Measurements from ENCODE around the gene EIF2D. TPM values are rescaled to one million over a fixed set of nuclear protein-coding genes. Genes with fewer than 3 reads are reported as not detected.

Gene EIF2D
- total RNA-seq, 2 donors from 2014 or later = 43.6 to 45.4 TPM

- no peak for ATAC-seq
- H3K9me3 ChIP-seq (ENCODE audit: control insufficient read depth, low read length, poor library complexity, severe bottlenecking) = no peaks in the 10 kb centered on the region
- no peak for DNase-seq
- no peaks in the 10 kb centered on the region for H3K27me3 Mint-ChIP-seq
- peak overlapping the region; percentile 86 for H3K4me3 Mint-ChIP-seq
- H3K36me3 Mint-ChIP-seq (ENCODE audit: low read depth) = peaks cover 12% of the 10 kb centered on the region
- peak overlapping the region; percentile 100 for H3K27ac Mint-ChIP-seq
- peaks cover 81% of the 10 kb centered on the region for H3K4me1 Mint-ChIP-seq
Observed at GRCh38 chr1:206565995-206566394, 46.3 kb downstream of the EIF2D start.

- H3K9me3 ChIP-seq (ENCODE audit: control insufficient read depth, low read length, poor library complexity, severe bottlenecking) = no peaks in the 10 kb centered on the region
- Mint-ChIP-seq H3K4me1 (peaks cover 76% of the 10 kb centered on the region), H3K27ac (peak overlapping the region; percentile 100), H3K4me3 (peak overlapping the region; percentile 86), H3K27me3 (no peaks in the 10 kb centered on the region), H3K36me3 (ENCODE audit: low read depth) (peaks cover 12% of the 10 kb centered on the region)
- DNase-seq (no peak), ATAC-seq (peak; percentile 17)
Observed at GRCh38 chr1:206563367-206564207, 48.7 kb downstream of the EIF2D start.

- H3K4me3 Mint-ChIP-seq = peak overlapping the region; percentile 95
- DNase-seq (no peak), ATAC-seq (no peak)
- peak overlapping the region; percentile 100 for H3K27ac Mint-ChIP-seq
- H3K9me3 ChIP-seq (ENCODE audit: control insufficient read depth, low read length, poor library complexity, severe bottlenecking) = no peaks in the 10 kb centered on the region
- H3K36me3 Mint-ChIP-seq (ENCODE audit: low read depth) = peaks cover 4% of the 10 kb centered on the region
- H3K4me1 Mint-ChIP-seq = peaks cover 63% of the 10 kb centered on the region
- no peaks in the 10 kb centered on the region for H3K27me3 Mint-ChIP-seq
Observed at GRCh38 chr1:206560007-206560716, 52.1 kb downstream of the EIF2D start.

- DNase-seq (no peak), ATAC-seq (no peak)
- no peaks in the 10 kb centered on the region for H3K9me3 ChIP-seq (ENCODE audit: control insufficient read depth, low read length, poor library complexity, severe bottlenecking)
- Mint-ChIP-seq H3K27ac (peak overlapping the region; percentile 100), H3K4me1 (peaks cover 63% of the 10 kb centered on the region), H3K36me3 (ENCODE audit: low read depth) (peaks cover 2% of the 10 kb centered on the region), H3K4me3 (peak overlapping the region; percentile 95), H3K27me3 (no peaks in the 10 kb centered on the region)
Observed at GRCh38 chr1:206559672-206559995, 52.6 kb downstream of the EIF2D start.

GRCh38 chr1:206558794-206559671 is 53.2 kb downstream of the EIF2D start:
- ATAC-seq (no peak), DNase-seq (no peak)
- H3K36me3 Mint-ChIP-seq (ENCODE audit: low read depth) = no peaks in the 10 kb centered on the region
- H3K27me3 Mint-ChIP-seq = no peaks in the 10 kb centered on the region
- peak overlapping the region; percentile 95 for H3K4me3 Mint-ChIP-seq
- no peaks in the 10 kb centered on the region for H3K9me3 ChIP-seq (ENCODE audit: control insufficient read depth, low read length, poor library complexity, severe bottlenecking)
- peaks cover 62% of the 10 kb centered on the region for H3K4me1 Mint-ChIP-seq
- H3K27ac Mint-ChIP-seq = peak overlapping the region; percentile 100

DNA sequence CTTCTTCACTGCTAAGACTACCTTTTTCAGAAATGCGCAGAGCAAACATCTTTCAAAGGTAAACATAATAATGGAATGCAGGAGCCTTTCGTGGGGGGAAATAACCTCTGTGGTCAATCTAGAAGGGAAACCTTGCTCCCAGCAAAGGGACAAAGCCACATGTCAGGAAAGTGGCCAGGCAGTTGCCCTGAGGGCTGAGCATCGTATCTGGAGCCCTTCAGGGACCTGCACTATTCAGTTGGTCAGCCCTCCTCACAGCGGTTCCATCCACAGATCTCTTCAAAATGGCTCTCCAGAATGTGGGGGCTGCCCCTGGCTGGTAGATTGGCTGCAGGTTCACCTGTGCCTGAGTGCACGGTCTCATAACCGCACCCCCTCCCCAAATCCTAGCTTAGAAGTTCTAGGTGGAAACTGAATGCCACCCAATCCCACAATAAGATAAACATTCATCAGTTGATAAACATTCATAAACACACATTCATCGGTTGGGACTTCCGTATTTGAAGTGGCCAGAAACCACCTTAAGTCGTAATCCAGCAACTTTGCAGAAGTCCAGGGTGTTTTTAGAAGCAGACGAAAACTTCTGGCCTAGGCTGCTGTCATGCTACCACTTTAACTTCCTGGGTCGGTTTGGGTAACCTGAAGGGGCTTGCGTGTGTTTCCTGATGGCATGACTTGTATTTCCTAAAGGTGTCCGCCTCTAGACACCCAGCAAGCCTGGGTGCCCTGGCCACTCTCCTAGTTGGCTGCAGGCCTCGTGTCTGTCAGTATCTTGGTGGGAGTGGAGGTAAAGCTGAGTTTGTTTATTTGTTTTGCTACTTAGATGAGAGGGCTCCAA is 54.4 kb downstream of the EIF2D start:
- H3K27me3 Mint-ChIP-seq = no peaks in the 10 kb centered on the region
- peak overlapping the region; percentile 95 for H3K4me3 Mint-ChIP-seq
- peak overlapping the region; percentile 100 for H3K27ac Mint-ChIP-seq
- peak in 1 of 3 donors; percentile 31 for DNase-seq
- no peaks in the 10 kb centered on the region for H3K9me3 ChIP-seq (ENCODE audit: control insufficient read depth, low read length, poor library complexity, severe bottlenecking)
- H3K36me3 Mint-ChIP-seq (ENCODE audit: low read depth) = no peaks in the 10 kb centered on the region
- peak; percentile 10 for ATAC-seq
- H3K4me1 Mint-ChIP-seq = peaks cover 63% of the 10 kb centered on the region

DNA sequence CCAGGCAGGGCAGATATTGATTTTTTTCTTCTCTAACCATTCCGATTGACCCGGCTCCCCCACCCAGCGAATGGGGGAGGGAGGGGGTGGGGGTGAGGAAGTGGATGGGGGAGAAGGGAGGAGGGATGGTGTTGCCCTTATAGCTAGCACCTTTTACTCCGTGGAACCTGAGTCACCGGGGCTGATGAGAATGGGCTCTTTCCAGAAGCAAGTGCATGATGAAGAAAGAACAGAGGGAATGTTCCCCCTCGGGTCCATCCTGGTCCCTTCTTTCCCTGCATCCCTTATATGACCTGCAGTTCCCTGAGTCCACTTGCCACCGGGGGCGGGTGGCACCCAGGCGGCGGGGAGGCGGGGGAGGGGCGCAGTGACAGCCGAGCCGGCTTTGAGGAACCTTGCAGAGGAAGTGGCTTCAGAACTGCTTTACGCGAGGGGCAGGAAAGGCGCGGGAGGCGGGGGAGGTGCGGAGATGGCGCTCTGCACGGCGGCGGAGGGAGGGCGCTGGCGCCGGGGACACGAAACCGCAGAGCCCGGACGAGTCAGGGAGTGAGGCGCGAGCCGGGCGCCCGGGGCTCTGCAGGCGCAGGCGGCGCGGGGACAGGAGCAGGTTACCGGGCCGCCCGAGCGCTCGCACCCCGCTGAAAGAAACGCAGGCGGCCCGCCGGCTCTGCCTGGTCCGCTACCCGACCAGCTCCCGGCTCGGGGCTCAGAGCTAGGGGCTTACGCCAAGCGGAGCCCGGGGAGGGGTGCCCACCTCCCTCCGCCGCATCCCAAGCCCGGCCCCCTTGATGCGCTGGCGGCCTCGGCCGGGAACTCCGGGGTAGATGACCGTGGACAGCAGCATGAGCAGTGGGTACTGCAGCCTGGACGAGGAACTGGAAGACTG is 55.3 kb downstream of the EIF2D start:
- H3K9me3 ChIP-seq (ENCODE audit: control insufficient read depth, low read length, poor library complexity, severe bottlenecking) = no peaks in the 10 kb centered on the region
- no peaks in the 10 kb centered on the region for H3K27me3 Mint-ChIP-seq
- H3K4me1 Mint-ChIP-seq = peaks cover 62% of the 10 kb centered on the region
- peak overlapping the region; percentile 95 for H3K4me3 Mint-ChIP-seq
- H3K36me3 Mint-ChIP-seq (ENCODE audit: low read depth) = no peaks in the 10 kb centered on the region
- peak overlapping the region; percentile 100 for H3K27ac Mint-ChIP-seq
- DNase-seq (peak; percentile 78 to 80 (median 79)), ATAC-seq (peak; percentile 74)

DNA sequence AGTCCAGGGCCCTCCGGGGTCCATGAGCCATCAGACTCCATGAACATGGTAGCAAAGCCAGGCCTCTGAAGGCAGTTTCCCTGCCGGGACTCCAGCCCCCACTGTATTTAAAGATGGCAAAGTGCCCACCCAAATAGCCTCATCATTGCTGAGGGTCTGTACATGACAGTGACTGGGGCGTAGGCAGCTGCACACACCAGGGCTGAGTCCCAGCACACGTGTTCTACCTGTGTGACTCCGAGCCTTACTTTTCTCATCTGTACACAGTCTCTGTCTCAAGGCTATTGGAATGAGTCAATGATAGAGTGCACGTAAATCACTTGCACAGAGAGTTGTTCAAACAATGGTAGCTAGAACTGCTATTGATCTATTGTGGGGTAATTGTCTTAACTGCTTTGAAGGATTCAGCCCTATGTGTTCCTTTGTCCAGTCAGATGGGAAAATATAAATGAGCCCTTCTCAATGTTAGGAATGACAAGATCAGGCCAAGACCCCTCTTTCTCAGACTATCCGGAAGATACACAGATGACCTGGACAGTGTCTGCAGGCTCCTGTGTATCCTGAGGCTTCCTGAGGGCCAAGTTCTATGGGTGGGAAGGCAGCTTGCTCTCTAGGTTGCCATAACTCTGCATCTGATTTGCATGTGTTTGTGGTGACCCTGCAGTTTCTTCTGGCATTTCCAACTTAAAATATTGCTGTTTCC is 56.1 kb downstream of the EIF2D start:
- peaks cover 61% of the 10 kb centered on the region for H3K4me1 Mint-ChIP-seq
- peak; percentile 18 for ATAC-seq
- no peaks in the 10 kb centered on the region for H3K9me3 ChIP-seq (ENCODE audit: control insufficient read depth, low read length, poor library complexity, severe bottlenecking)
- peak overlapping the region; percentile 95 for H3K4me3 Mint-ChIP-seq
- peak overlapping the region; percentile 100 for H3K27ac Mint-ChIP-seq
- H3K27me3 Mint-ChIP-seq = no peaks in the 10 kb centered on the region
- no peak for DNase-seq
- H3K36me3 Mint-ChIP-seq (ENCODE audit: low read depth) = no peaks in the 10 kb centered on the region

GRCh38 chr1:206555473-206555935 is 56.8 kb downstream of the EIF2D start:
- Mint-ChIP-seq H3K4me3 (peak overlapping the region; percentile 95), H3K4me1 (peaks cover 57% of the 10 kb centered on the region), H3K27ac (peak overlapping the region; percentile 100), H3K27me3 (no peaks in the 10 kb centered on the region), H3K36me3 (ENCODE audit: low read depth) (no peaks in the 10 kb centered on the region)
- ATAC-seq = peak; percentile 17
- DNase-seq = peak in 1 of 3 donors; percentile 21
- no peaks in the 10 kb centered on the region for H3K9me3 ChIP-seq (ENCODE audit: control insufficient read depth, low read length, poor library complexity, severe bottlenecking)

GRCh38 chr1:206554701-206555472 is 57.4 kb downstream of the EIF2D start:
- Mint-ChIP-seq H3K4me1 (peaks cover 57% of the 10 kb centered on the region), H3K36me3 (ENCODE audit: low read depth) (no peaks in the 10 kb centered on the region)

More at GRCh38 chr1:206554701-206555472, 57.4 kb downstream of the EIF2D start:
- Mint-ChIP-seq H3K27me3 (no peaks in the 10 kb centered on the region), H3K4me3 (peak overlapping the region; percentile 95), H3K27ac (peak overlapping the region; percentile 100)
- ATAC-seq (no peak), DNase-seq (no peak)
- no peaks in the 10 kb centered on the region for H3K9me3 ChIP-seq (ENCODE audit: control insufficient read depth, low read length, poor library complexity, severe bottlenecking)
